DND-41 (cell line): ENCODE measurements around the gene SLC17A9.

Experiments
- EZH2 ChIP-seq: IDR thresholded peaks from 3 replicates; pipeline ENCODE4 v1.6.1; 2012; ENCODE audit warnings: borderline replicate concordance, low read depth, mild to moderate bottlenecking, moderate library complexity, low read length, inconsistent platforms; ENCODE audit not compliant: severe bottlenecking
- TF ChIP-seq, protein P1 (sequence below): IDR thresholded peaks from 2 replicates; pipeline ENCODE4 v1.5.1; 2012; ENCODE audit warnings: borderline replicate concordance, low read length, moderate library complexity, mild to moderate bottlenecking; ENCODE audit not compliant: poor library complexity, severe bottlenecking; ENCODE audit errors: extremely low read depth

DNA sequence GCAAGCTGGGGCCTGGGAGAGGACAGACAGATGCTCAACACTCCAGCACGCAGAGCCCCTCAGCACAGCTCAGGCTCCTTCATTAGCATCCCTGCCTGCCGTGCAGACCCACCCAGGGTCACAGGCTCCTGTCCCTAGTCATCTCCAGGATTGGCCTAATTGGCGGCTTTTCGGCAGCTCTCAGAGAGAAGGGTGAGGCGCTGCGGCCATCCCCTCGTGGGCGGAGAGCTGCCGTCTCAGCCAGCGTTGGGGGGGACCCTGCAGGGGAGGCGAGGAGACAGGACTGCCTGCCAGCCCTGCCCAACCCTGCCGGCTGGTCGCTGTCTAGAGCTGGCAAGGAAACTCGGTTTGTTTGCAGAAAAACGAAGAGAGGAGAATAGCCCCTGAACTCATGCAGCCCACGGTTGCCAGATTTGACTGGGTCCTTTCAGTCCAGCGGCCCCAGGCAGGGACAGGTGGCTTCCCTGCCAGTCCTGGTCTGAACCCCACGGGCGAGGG is 27.4 kb downstream of the SLC17A9 start:
- TF ChIP-seq, protein P1, sequence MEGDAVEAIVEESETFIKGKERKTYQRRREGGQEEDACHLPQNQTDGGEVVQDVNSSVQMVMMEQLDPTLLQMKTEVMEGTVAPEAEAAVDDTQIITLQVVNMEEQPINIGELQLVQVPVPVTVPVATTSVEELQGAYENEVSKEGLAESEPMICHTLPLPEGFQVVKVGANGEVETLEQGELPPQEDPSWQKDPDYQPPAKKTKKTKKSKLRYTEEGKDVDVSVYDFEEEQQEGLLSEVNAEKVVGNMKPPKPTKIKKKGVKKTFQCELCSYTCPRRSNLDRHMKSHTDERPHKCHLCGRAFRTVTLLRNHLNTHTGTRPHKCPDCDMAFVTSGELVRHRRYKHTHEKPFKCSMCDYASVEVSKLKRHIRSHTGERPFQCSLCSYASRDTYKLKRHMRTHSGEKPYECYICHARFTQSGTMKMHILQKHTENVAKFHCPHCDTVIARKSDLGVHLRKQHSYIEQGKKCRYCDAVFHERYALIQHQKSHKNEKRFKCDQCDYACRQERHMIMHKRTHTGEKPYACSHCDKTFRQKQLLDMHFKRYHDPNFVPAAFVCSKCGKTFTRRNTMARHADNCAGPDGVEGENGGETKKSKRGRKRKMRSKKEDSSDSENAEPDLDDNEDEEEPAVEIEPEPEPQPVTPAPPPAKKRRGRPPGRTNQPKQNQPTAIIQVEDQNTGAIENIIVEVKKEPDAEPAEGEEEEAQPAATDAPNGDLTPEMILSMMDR, result no peak
- TF ChIP-seq EZH2, result no peak
